ENCODE results near the gene FAHD1. TPM values are rescaled to one million over a fixed set of nuclear protein-coding genes. Genes with fewer than 3 reads are reported as not detected.
A peak's percentile ranks its signal among the peaks of the same experiment; 100 is the strongest.

Gene FAHD1
- total and polyA plus RNA-seq, 9 of the 15 experiments (the other 6 are each of a cell fraction or from before 2014, with no cell fraction given): 2.2 to 20.9 (median 10.7) TPM

DNA sequence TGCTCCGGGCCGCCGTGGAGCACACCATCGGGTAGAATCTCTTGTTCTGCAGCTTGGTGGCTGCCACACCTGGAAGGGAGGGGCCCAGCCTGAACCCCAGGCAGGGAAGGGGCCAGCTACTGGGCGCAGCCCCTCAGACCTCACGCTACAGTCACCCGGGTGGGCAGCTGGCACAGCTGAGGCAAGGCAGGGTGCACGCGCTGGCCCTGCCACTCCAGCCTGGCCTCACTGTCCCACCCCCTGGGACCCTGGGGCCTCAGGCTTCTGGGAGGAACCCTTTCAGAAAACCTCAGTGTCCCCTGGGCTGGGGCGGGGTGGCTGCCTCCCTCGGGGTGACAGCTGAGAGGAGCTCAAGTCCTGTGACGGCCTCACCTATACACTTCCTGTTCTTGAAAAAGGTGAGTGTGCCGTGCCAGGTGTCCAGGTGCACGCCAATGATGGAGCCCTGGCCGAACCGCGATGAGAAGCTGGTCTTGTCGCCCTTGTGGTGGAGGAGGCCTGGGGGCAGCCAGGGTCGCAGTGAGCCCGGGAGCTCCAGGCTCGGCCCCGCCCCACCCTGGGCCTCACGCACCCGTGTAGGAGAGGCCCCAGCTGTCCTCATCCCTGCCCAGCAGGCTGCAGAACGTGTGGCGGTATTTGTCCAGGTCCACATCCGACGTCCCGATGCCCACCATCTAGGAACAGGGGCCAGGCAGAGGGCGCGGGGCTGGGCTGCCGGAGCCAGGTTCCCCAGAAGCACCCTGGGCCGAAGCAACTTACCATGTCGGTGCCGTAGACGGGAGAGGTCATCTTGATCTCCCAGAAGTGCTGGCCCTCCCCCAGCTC, 49.4 kb upstream of the FAHD1 start:
- no peak overlapping the region for H2AFZ ChIP-seq (ENCODE audit: low read depth, low read length)
- no peak for DNase-seq (ENCODE audit: extremely low read depth in 1 of 4, low spot score in 3 of 4)
- 75% methylated on average over 21 of the region's 36 CpGs for WGBS (ENCODE audit: insufficient coverage, low coverage, missing lambda C conversion rate)
- H4K20me1 ChIP-seq (replicated peaks; ENCODE audit: control insufficient read depth, insufficient read depth, low read length): peaks cover 3% of the 10 kb centered on the region; the same call in 1 of the 2 replicates
- no peak overlapping the region for H3K4me2 ChIP-seq (ENCODE audit: insufficient read depth, low read length)
- peak overlapping the region in 1 of 2 experiments; percentile 81; a peak in 2 of 4 replicates for H3K9ac ChIP-seq (ENCODE audit: insufficient read depth in 1 of 2, low read depth in 2 of 2, low read length in 2 of 2)
- peaks cover 52% of the 10 kb centered on the region; the same call in 2 of the 3 replicates for H3K36me3 ChIP-seq (ENCODE audit: control insufficient read depth, insufficient read depth, low read length)
- no peaks in the 10 kb centered on the region for H3K9me3 ChIP-seq (replicated peaks; ENCODE audit: control insufficient read depth, insufficient read depth, low read depth, low read length)
- in situ Hi-C loops (cut with MboI) (no loop called here), intact Hi-C loops (cut with micrococcal nuclease) (no loop called here)
- no peak for FAIRE-seq
- POLR2A ChIA-PET: interaction anchor here (0.5 to 1.4 kb wide), 8 partner anchors 15 to 1344 kb away, joined by 3 to 8 read pairs (median 3); partner anchors contain the start of genes ECI1, MSRB1 and RPS2
- H3K4me3 ChIP-seq: no peak overlapping the region
- BruUV-seq (replicated peaks): no TSS peak
- peaks cover 9 to 91% of the 10 kb centered on the region in 2 experiments; a peak in 4 of 5 replicates for H3K4me1 ChIP-seq (replicated peaks in 1 of 2; ENCODE audit: control insufficient read depth in 2 of 2, insufficient read depth in 2 of 2, low read length in 2 of 2)
- H3K79me2 ChIP-seq (ENCODE audit: control insufficient read depth, insufficient read depth, low read length): peaks cover 33% of the 10 kb centered on the region
- no peaks in the 10 kb centered on the region for H3K27me3 ChIP-seq (ENCODE audit: control insufficient read depth in 2 of 2, insufficient read depth in 2 of 2, low read length in 2 of 2)
- peaks cover 2% of the 10 kb centered on the region for H3K9me1 ChIP-seq (ENCODE audit: control insufficient read depth, insufficient read depth, low read length)
- CTCF ChIA-PET (ENCODE audit: low intra/inter-chr PET ratio): no interaction called here
- no peak overlapping the region for H3K27ac ChIP-seq (ENCODE audit: extremely low read depth, low read depth, low read length)
- no peak for ATAC-seq
- TF ChIP-seq MAFK (IDR thresholded peaks at IDR 0.05; ENCODE audit: low read length): no peak
- TF ChIP-seq, protein P1, sequence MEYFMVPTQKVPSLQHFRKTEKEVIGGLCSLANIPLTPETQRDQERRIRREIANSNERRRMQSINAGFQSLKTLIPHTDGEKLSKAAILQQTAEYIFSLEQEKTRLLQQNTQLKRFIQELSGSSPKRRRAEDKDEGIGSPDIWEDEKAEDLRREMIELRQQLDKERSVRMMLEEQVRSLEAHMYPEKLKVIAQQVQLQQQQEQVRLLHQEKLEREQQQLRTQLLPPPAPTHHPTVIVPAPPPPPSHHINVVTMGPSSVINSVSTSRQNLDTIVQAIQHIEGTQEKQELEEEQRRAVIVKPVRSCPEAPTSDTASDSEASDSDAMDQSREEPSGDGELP (CRISPR knock-in tag; IDR thresholded peaks at IDR 0.05; ENCODE audit: borderline replicate concordance): peak; percentile 38
- TF ChIP-seq, protein P2, sequence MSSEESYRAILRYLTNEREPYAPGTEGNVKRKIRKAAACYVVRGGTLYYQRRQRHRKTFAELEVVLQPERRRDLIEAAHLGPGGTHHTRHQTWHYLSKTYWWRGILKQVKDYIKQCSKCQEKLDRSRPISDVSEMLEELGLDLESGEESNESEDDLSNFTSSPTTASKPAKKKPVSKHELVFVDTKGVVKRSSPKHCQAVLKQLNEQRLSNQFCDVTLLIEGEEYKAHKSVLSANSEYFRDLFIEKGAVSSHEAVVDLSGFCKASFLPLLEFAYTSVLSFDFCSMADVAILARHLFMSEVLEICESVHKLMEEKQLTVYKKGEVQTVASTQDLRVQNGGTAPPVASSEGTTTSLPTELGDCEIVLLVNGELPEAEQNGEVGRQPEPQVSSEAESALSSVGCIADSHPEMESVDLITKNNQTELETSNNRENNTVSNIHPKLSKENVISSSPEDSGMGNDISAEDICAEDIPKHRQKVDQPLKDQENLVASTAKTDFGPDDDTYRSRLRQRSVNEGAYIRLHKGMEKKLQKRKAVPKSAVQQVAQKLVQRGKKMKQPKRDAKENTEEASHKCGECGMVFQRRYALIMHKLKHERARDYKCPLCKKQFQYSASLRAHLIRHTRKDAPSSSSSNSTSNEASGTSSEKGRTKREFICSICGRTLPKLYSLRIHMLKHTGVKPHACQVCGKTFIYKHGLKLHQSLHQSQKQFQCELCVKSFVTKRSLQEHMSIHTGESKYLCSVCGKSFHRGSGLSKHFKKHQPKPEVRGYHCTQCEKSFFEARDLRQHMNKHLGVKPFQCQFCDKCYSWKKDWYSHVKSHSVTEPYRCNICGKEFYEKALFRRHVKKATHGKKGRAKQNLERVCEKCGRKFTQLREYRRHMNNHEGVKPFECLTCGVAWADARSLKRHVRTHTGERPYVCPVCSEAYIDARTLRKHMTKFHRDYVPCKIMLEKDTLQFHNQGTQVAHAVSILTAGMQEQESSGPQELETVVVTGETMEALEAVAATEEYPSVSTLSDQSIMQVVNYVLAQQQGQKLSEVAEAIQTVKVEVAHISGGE (CRISPR knock-in tag; IDR thresholded peaks at IDR 0.05): no peak; a peak in 2 of 6 replicates
- 0 out of 2 replicates have a peak, but pooled peaks have one; percentile 21 for TF ChIP-seq CBX1 (IDR thresholded peaks at IDR 0.05; ENCODE audit: low read depth)

Measured in K562 (cell line).